Measurements from ENCODE around the gene EDARADD. TPM values are rescaled to one million over a fixed set of nuclear protein-coding genes. Genes with fewer than 3 reads are reported as not detected.
"Not testable (repeated sequence)": the region's sequence is repeated elsewhere in the genome, so short reads cannot be mapped to it uniquely, and the experiment has no call there.

EDARADD gene
- polyA plus RNA-seq, 1 donor (not counting 4 experiments of a cell fraction or from before 2014, with no cell fraction given) = 12.3 TPM

GRCh38 chr1:236351875-236352573 lies 42.1 kb upstream of the EDARADD start:
- FAIRE-seq (no peak), DNase-seq (ENCODE audit: low read depth, low spot score) (no peak)
- Histone ChIP-seq H3K9me3 (ENCODE audit: control insufficient read depth, low read depth, low read length) (no peaks in the 10 kb centered on the region), H2AFZ (ENCODE audit: control insufficient read depth, low read length) (no peak overlapping the region), H3K36me3 (ENCODE audit: control insufficient read depth in 2 of 2, extremely low read depth in 1 of 2, insufficient read depth in 2 of 2, low read length in 2 of 2) (no peaks in the 10 kb centered on the region), H3K4me2 (ENCODE audit: control insufficient read depth, extremely low read depth, insufficient read depth, low read depth, low read length) (no peak overlapping the region), H4K20me1 (ENCODE audit: control insufficient read depth, extremely low read depth, insufficient read depth, low read length) (no peaks in the 10 kb centered on the region), H3K4me1 (ENCODE audit: control insufficient read depth, extremely low read depth, insufficient read depth, low read length) (no peaks in the 10 kb centered on the region), H3K4me3 (ENCODE audit: control insufficient read depth in 2 of 3, extremely low read depth in 1 of 3, insufficient read depth in 2 of 3, low read depth in 1 of 3, low read length in 3 of 3) (no peak overlapping the region), H3K79me2 (ENCODE audit: control insufficient read depth, insufficient read depth, low read length) (no peaks in the 10 kb centered on the region), H3K27me3 (ENCODE audit: control insufficient read depth, extremely low read depth, insufficient read depth, low read length) (no peaks in the 10 kb centered on the region), H3K9ac (ENCODE audit: control insufficient read depth, extremely low read depth, insufficient read depth, low read length) (no peak overlapping the region), H3K27ac (ENCODE audit: control insufficient read depth, insufficient read depth, low read length) (no peak overlapping the region), H3K9me1 (ENCODE audit: control insufficient read depth, extremely low read depth, insufficient read depth, low read length) (no peaks in the 10 kb centered on the region)
- dilution Hi-C loops (cut with MboI; ENCODE audit: extremely low pct_ligation_motif_present, low sequenced_read_pairs) = no loop called here
- TF ChIP-seq CTCF (optimal IDR thresholded peaks at IDR 0.05 in 1 of 3, IDR thresholded peaks at IDR 0.05 in 1 of 3, conservative IDR thresholded peaks at IDR 0.05 in 1 of 3; ENCODE audit: extremely low read depth in 1 of 3, insufficient read depth in 2 of 3, low read length in 3 of 3) (no peak), EZH2 (IDR thresholded peaks at IDR 0.05; ENCODE audit: low read length) (no peak)

- H4K20me1 ChIP-seq (ENCODE audit: control insufficient read depth, extremely low read depth, insufficient read depth, low read length); H2AFZ ChIP-seq (ENCODE audit: control insufficient read depth, low read length); H3K9me1 ChIP-seq (ENCODE audit: control insufficient read depth, extremely low read depth, insufficient read depth, low read length); dilution Hi-C loops (cut with MboI; ENCODE audit: extremely low pct_ligation_motif_present, low sequenced_read_pairs); H3K9ac ChIP-seq (ENCODE audit: control insufficient read depth, extremely low read depth, insufficient read depth, low read length); H3K79me2 ChIP-seq (ENCODE audit: control insufficient read depth, insufficient read depth, low read length); FAIRE-seq; H3K9me3 ChIP-seq (ENCODE audit: control insufficient read depth, low read depth, low read length); H3K4me1 ChIP-seq (ENCODE audit: control insufficient read depth, extremely low read depth, insufficient read depth, low read length); H3K27me3 ChIP-seq (ENCODE audit: control insufficient read depth, extremely low read depth, insufficient read depth, low read length); H3K4me3 ChIP-seq (ENCODE audit: control insufficient read depth in 2 of 3, extremely low read depth in 1 of 3, insufficient read depth in 2 of 3, low read depth in 1 of 3, low read length in 3 of 3); H3K27ac ChIP-seq (ENCODE audit: control insufficient read depth, insufficient read depth, low read length); H3K36me3 ChIP-seq (ENCODE audit: control insufficient read depth in 2 of 2, extremely low read depth in 1 of 2, insufficient read depth in 2 of 2, low read length in 2 of 2); H3K4me2 ChIP-seq (ENCODE audit: control insufficient read depth, extremely low read depth, insufficient read depth, low read depth, low read length); DNase-seq (ENCODE audit: low read depth, low spot score): not testable (repeated sequence)
Observed at GRCh38 chr1:236352747-236353146, 41.3 kb upstream of the EDARADD start.

- no peak overlapping the region for H3K4me2 ChIP-seq (ENCODE audit: control insufficient read depth, extremely low read depth, insufficient read depth, low read depth, low read length)
- H3K4me3 ChIP-seq (ENCODE audit: control insufficient read depth in 2 of 3, extremely low read depth in 1 of 3, insufficient read depth in 2 of 3, low read depth in 1 of 3, low read length in 3 of 3) = no peak overlapping the region
- H4K20me1 ChIP-seq (ENCODE audit: control insufficient read depth, extremely low read depth, insufficient read depth, low read length) = no peaks in the 10 kb centered on the region
- no peak overlapping the region for H2AFZ ChIP-seq (ENCODE audit: control insufficient read depth, low read length)
- H3K27ac ChIP-seq (ENCODE audit: control insufficient read depth, insufficient read depth, low read length) = no peak overlapping the region
- no peak for FAIRE-seq
- no peak for TF ChIP-seq EZH2 (IDR thresholded peaks at IDR 0.05; ENCODE audit: low read length)
- no peak for TF ChIP-seq CTCF (optimal IDR thresholded peaks at IDR 0.05 in 1 of 3, IDR thresholded peaks at IDR 0.05 in 1 of 3, conservative IDR thresholded peaks at IDR 0.05 in 1 of 3; ENCODE audit: extremely low read depth in 1 of 3, insufficient read depth in 2 of 3, low read length in 3 of 3)
- no peak overlapping the region for H3K9ac ChIP-seq (ENCODE audit: control insufficient read depth, extremely low read depth, insufficient read depth, low read length)
- no peaks in the 10 kb centered on the region for H3K9me1 ChIP-seq (ENCODE audit: control insufficient read depth, extremely low read depth, insufficient read depth, low read length)
- no peaks in the 10 kb centered on the region for H3K9me3 ChIP-seq (ENCODE audit: control insufficient read depth, low read depth, low read length)
- H3K36me3 ChIP-seq (ENCODE audit: control insufficient read depth in 2 of 2, extremely low read depth in 1 of 2, insufficient read depth in 2 of 2, low read length in 2 of 2) = no peaks in the 10 kb centered on the region
- DNase-seq (ENCODE audit: low read depth, low spot score) = no peak
- dilution Hi-C loops (cut with MboI; ENCODE audit: extremely low pct_ligation_motif_present, low sequenced_read_pairs) = no loop called here
- no peaks in the 10 kb centered on the region for H3K4me1 ChIP-seq (ENCODE audit: control insufficient read depth, extremely low read depth, insufficient read depth, low read length)
- H3K79me2 ChIP-seq (ENCODE audit: control insufficient read depth, insufficient read depth, low read length) = no peaks in the 10 kb centered on the region
- H3K27me3 ChIP-seq (ENCODE audit: control insufficient read depth, extremely low read depth, insufficient read depth, low read length) = no peaks in the 10 kb centered on the region
Observed at GRCh38 chr1:236353813-236354212, 40.3 kb upstream of the EDARADD start.

Measured in keratinocyte (primary cell).